Activated CD8-positive, alpha-beta memory T cell treated with anti-CD3 and anti-CD28 coated beads, Interleukin-2, amount 50 U/mL, for 48 hours (primary cell): Measurements from ENCODE around the gene FRMD4A.
"Not testable (repeated sequence)": the region's sequence is repeated elsewhere in the genome, so short reads cannot be mapped to it uniquely, and the experiment has no call there.

ENCODE experiments used
- DNase-seq: peaks from one replicate; pipeline ENCODE4 v3.0.0-alpha.2; 2020

FRMD4A gene

GRCh38 chr10:14135196-14135595 is 195.5 kb downstream of the FRMD4A start:
- not testable (repeated sequence) for DNase-seq

GRCh38 chr10:14134275-14134674 is 196.4 kb downstream of the FRMD4A start:
- DNase-seq: no peak

GRCh38 chr10:14131261-14131960 is 199.3 kb downstream of the FRMD4A start:
- DNase-seq: no peak

- DNase-seq: no peak
Observed at GRCh38 chr10:14129770-14130169, 201.0 kb downstream of the FRMD4A start.

- no peak for DNase-seq
Observed at GRCh38 chr10:14128519-14128918, 202.2 kb downstream of the FRMD4A start.

- DNase-seq: no peak
Observed at GRCh38 chr10:14126697-14127440, 203.9 kb downstream of the FRMD4A start.

- no peak for DNase-seq
Observed at GRCh38 chr10:14125564-14125963, 205.2 kb downstream of the FRMD4A start.

GRCh38 chr10:14124941-14125340 is 205.8 kb downstream of the FRMD4A start:
- no peak for DNase-seq

GRCh38 chr10:14123139-14123538 is 207.6 kb downstream of the FRMD4A start:
- no peak for DNase-seq

- no peak for DNase-seq
Observed at GRCh38 chr10:14120812-14121211, 209.9 kb downstream of the FRMD4A start.

- DNase-seq: no peak
Observed at GRCh38 chr10:14118953-14119352, 211.8 kb downstream of the FRMD4A start.

- no peak for DNase-seq
Observed at GRCh38 chr10:14116837-14117236, 213.9 kb downstream of the FRMD4A start.

- no peak for DNase-seq
Observed at GRCh38 chr10:14116021-14116420, 214.7 kb downstream of the FRMD4A start.

GRCh38 chr10:14114791-14115190 is 215.9 kb downstream of the FRMD4A start:
- DNase-seq: no peak

GRCh38 chr10:14112056-14112455 is 218.7 kb downstream of the FRMD4A start:
- DNase-seq: no peak

GRCh38 chr10:14111208-14111607 is 219.5 kb downstream of the FRMD4A start:
- no peak for DNase-seq

- no peak for DNase-seq
Observed at GRCh38 chr10:14106828-14107227, 223.9 kb downstream of the FRMD4A start.

- no peak for DNase-seq
Observed at GRCh38 chr10:14102056-14102455, 228.7 kb downstream of the FRMD4A start.

GRCh38 chr10:14099885-14100284 is 230.8 kb downstream of the FRMD4A start:
- DNase-seq: no peak

GRCh38 chr10:14093730-14094484 is 236.8 kb downstream of the FRMD4A start:
- no peak for DNase-seq

- no peak for DNase-seq
Observed at GRCh38 chr10:14092799-14093198, 237.9 kb downstream of the FRMD4A start.

GRCh38 chr10:14089556-14090292 is 241.0 kb downstream of the FRMD4A start:
- DNase-seq: no peak

- no peak for DNase-seq
Observed at GRCh38 chr10:14087566-14087965, 243.2 kb downstream of the FRMD4A start.
